SK-N-SH (cell line): ENCODE measurements around the gene PEX5. TPM values are rescaled to one million over a fixed set of nuclear protein-coding genes. Genes with fewer than 3 reads are reported as not detected.
A peak's percentile ranks its signal among the peaks of the same experiment; 100 is the strongest.

Source experiments
- CTCF ChIA-PET: fragments of 300-600, 350-600 bp; formaldehyde crosslinking; extraction: SDS; loops from one replicate; lab custom pipeline; 2021; lab: Yijun Ruan, JAX
- POLR2A ChIA-PET: fragments of 350-600 bp; sonication (Branson Sonifier 250); formaldehyde crosslinking; extraction: SDS; loops from one replicate; lab custom pipeline; 2020; ENCODE audit warnings: antibody characterized with exemption, inconsistent platforms; lab: Yijun Ruan, JAX
- DNase-seq: peaks from one replicate; pipeline ENCODE4 v3.0.0; 2012
- H2AFZ ChIP-seq: fragments of 200-600 bp; sonication (generic); 2 replicates; pipeline ENCODE4 v1.8.1; 2016; ENCODE audit warnings: antibody characterized with exemption, mild to moderate bottlenecking, low read depth
- H3F3A ChIP-seq: fragments of 200-600 bp; sonication (generic); replicated peaks from 2 replicates; pipeline ENCODE3; 2016; ENCODE audit warnings: antibody characterized with exemption, mild to moderate bottlenecking; ENCODE audit not compliant: insufficient read depth
- H3K27ac ChIP-seq, 2 experiments: fragments of 200-500 bp in 1 of 2; fragments of 200-600 bp in 1 of 2; sonication (Bioruptor generic) in 1 of 2; sonication (generic), shearing (Covaris generic) in 1 of 2; 2 replicates each; pipeline versions ENCODE4 v1.5.1 to v1.6.1; 2014 to 2016; ENCODE audit warnings: low read depth in 2 of 2, inconsistent platforms in 1 of 2, low read length in 1 of 2, mild to moderate bottlenecking in 1 of 2, mixed read lengths in 1 of 2
- H3K27me3 ChIP-seq: fragments of 200-600 bp; sonication (generic), shearing (Covaris generic); 2 replicates; pipeline ENCODE4 v1.6.1; 2016; ENCODE audit warnings: mixed run types; ENCODE audit not compliant: insufficient read depth
- H3K36me3 ChIP-seq, 2 experiments: fragments of 200-500 bp in 1 of 2; fragments of 200-600 bp in 1 of 2; sonication (Bioruptor generic) in 1 of 2; sonication (generic) in 1 of 2; replicated peaks in 1 of 2; 2 replicates each; pipeline versions ENCODE3 to v1.5.1; 2014 to 2016; ENCODE audit warnings: low read length in 1 of 2, mild to moderate bottlenecking in 1 of 2; ENCODE audit not compliant: insufficient read depth in 2 of 2, control insufficient read depth in 1 of 2
- H3K4me1 ChIP-seq, 2 experiments: fragments of 200-500 bp in 1 of 2; fragments of 200-600 bp in 1 of 2; sonication (Bioruptor generic) in 1 of 2; sonication (generic), shearing (Covaris generic) in 1 of 2; 2 replicates each; pipeline versions ENCODE4 v1.5.1 to v1.6.1; 2014 to 2016; ENCODE audit warnings: low read depth in 1 of 2, low read length in 1 of 2, mixed run types in 1 of 2; ENCODE audit not compliant: insufficient read depth in 2 of 2, control insufficient read depth in 1 of 2
- H3K4me2 ChIP-seq: fragments of 200-600 bp; sonication (generic), shearing (Covaris generic); 2 replicates; pipeline ENCODE4 v1.6.1; 2017; ENCODE audit warnings: mixed run types
- H3K4me3 ChIP-seq, 2 experiments: fragments of 200-500 bp in 1 of 2; fragments of 200-600 bp in 1 of 2; sonication (Bioruptor generic) in 1 of 2; sonication (generic), shearing (Covaris generic) in 1 of 2; 2 replicates each; pipeline versions ENCODE4 v1.5.1 to v1.8.1; 2014 to 2016; ENCODE audit warnings: low read depth in 2 of 2, inconsistent platforms in 1 of 2, low read length in 1 of 2, mild to moderate bottlenecking in 1 of 2, mixed read lengths in 1 of 2, moderate library complexity in 1 of 2
- H3K79me2 ChIP-seq: fragments of 200-600 bp; sonication (generic); 2 replicates; pipeline ENCODE4 v1.8.1; 2017; ENCODE audit warnings: mild to moderate bottlenecking; ENCODE audit not compliant: insufficient read depth
- H3K9ac ChIP-seq: fragments of 200-600 bp; sonication (generic); 2 replicates; pipeline ENCODE4 v1.6.1; 2017; ENCODE audit warnings: mixed run types
- H3K9me2 ChIP-seq: fragments of 200-600 bp; sonication (generic); 2 replicates; pipeline ENCODE4 v1.6.1; 2017; ENCODE audit warnings: mixed run types
- H3K9me3 ChIP-seq: fragments of 200-600 bp; sonication (generic); 2 replicates; pipeline ENCODE4 v1.6.1; 2017; ENCODE audit warnings: mixed run types, mild to moderate bottlenecking, moderate library complexity
- H4K20me1 ChIP-seq: fragments of 200-600 bp; sonication (generic); 2 replicates; pipeline ENCODE4 v1.6.1; 2017; ENCODE audit warnings: mild to moderate bottlenecking, mixed run types; ENCODE audit not compliant: insufficient read depth
- CHD2 ChIP-seq: fragments of 150-350 bp; IDR thresholded peaks from 2 replicates; pipeline ENCODE4 v1.6.1; 2018; ENCODE audit warnings: low read length; ENCODE audit not compliant: partially characterized antibody
- EP300 ChIP-seq, 2 experiments: IDR thresholded peaks; 2 replicates each; pipeline versions ENCODE4 v1.4.0 to v1.6.1; 2012; ENCODE audit warnings: borderline replicate concordance in 1 of 2, low read depth in 1 of 2, low read length in 1 of 2
- EZH2phosphoT487 ChIP-seq: fragments of 200-600 bp; sonication (generic); IDR thresholded peaks from 2 replicates; pipeline ENCODE4 v1.6.1; 2017; ENCODE audit warnings: low read depth, mixed run types, mild to moderate bottlenecking, antibody characterized with exemption, moderate library complexity, borderline replicate concordance
- FOSL2 ChIP-seq: IDR thresholded peaks from 2 replicates; pipeline ENCODE4 v1.4.0; 2012; ENCODE audit warnings: low read depth, mild to moderate bottlenecking, moderate library complexity, borderline replicate concordance
- GATA2 ChIP-seq: sonication (generic); formaldehyde crosslinking; IDR thresholded peaks from 2 replicates; pipeline ENCODE4 v1.5.0; 2020; ENCODE audit warnings: mild to moderate bottlenecking, missing genetic modification reagents
- MXI1 ChIP-seq: IDR thresholded peaks from 2 replicates; pipeline ENCODE4 v1.6.1; 2012; ENCODE audit warnings: mild to moderate bottlenecking, low read depth, low read length, improper control_type of control experiment
- POLR2AphosphoS5 ChIP-seq: IDR thresholded peaks from 2 replicates; pipeline ENCODE4 v1.6.1; 2012; ENCODE audit warnings: low read depth, low read length
- RAD21 ChIP-seq: IDR thresholded peaks from 2 replicates; pipeline ENCODE4 v1.6.1; 2012; ENCODE audit warnings: mild to moderate bottlenecking, low read length
- RCOR1 ChIP-seq: fragments of 150-350 bp; IDR thresholded peaks from 2 replicates; pipeline ENCODE4 v1.6.1; 2017; ENCODE audit warnings: antibody characterized with exemption, low read length
- RFX5 ChIP-seq: IDR thresholded peaks from 2 replicates; pipeline ENCODE4 v1.6.1; 2012; ENCODE audit warnings: mild to moderate bottlenecking, improper control_type of control experiment, low read length
- SMC3 ChIP-seq: IDR thresholded peaks from 2 replicates; pipeline ENCODE4 v1.6.1; 2012; ENCODE audit warnings: low read depth, low read length, improper control_type of control experiment
- WGBS: methylation state at CpG from one replicate; pipeline ENCODE4 v1.1.6; 2017; ENCODE audit warnings: low lambda C conversion rate; 5-methylcytosine and 5-hydroxymethylcytosine counted together
- polyA plus RNA-seq, 3 experiments: library from polyadenylated mRNA; depleted of rRNA; stranded (reverse); fragments of >200 nt; gene quantifications; 2 replicates each; pipeline ENCODE4 v1.2.3, GENCODE V29; 2012
- TF ChIP-seq, protein P1 (sequence below): fragments of 200-600 bp; sonication (generic); IDR thresholded peaks from 2 replicates; pipeline ENCODE4 v1.6.1; 2017; ENCODE audit warnings: antibody characterized with exemption, mild to moderate bottlenecking, moderate library complexity
- TF ChIP-seq, protein P2 (sequence below): IDR thresholded peaks from 2 replicates; pipeline ENCODE4 v1.4.0; 2012; ENCODE audit warnings: low read depth, borderline replicate concordance
- TF ChIP-seq, protein P3 (sequence below): IDR thresholded peaks from 2 replicates; pipeline ENCODE4 v1.6.1; 2012; ENCODE audit warnings: mild to moderate bottlenecking, low read depth, low read length, moderate library complexity
- TF ChIP-seq, protein P4 (sequence below): IDR thresholded peaks from 2 replicates; pipeline ENCODE4 v1.4.0; 2012; ENCODE audit warnings: low read depth, borderline replicate concordance
- TF ChIP-seq, protein P5 (sequence below): IDR thresholded peaks from 2 replicates; pipeline ENCODE4; 2012

Gene PEX5
- polyA plus RNA-seq, 1 of the 3 experiments (the other 2 are of a cell fraction) = 22.6 TPM

DNA sequence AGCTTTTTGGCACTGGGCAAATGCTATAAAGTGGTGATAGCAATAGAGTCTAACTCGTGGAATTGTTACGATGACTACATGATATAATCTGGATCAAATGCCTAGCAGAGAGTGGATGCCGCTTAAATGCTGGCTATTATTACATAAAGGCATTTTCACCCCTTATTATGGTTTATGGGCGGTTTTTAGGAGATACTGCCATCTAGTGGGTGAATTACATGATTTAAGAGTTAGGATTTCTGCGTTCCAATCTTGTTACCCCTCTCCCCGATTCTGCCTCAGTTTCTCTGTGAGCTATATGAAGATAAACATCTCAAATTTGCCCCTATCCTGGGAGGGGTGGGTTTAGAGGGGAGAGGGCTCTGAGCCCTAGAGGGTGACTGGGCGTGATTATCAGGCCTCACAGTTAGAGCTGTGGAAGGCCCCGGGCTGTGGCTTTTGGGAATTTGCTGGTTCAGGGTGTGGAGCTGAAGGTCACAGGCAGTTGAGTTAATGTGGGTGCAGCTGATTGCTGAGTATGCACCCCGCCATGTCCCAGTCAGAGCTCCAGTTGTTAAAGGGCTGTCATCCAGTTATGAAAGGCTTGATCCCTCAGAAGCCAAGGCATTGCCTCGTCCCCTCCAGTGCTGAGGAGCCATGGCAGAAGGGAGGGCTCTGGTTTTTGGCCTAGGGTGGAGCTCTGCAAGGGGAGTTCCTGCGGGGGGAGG, 44.9 kb upstream of the PEX5 start:
- no peak for TF ChIP-seq CHD2
- TF ChIP-seq, protein P1, sequence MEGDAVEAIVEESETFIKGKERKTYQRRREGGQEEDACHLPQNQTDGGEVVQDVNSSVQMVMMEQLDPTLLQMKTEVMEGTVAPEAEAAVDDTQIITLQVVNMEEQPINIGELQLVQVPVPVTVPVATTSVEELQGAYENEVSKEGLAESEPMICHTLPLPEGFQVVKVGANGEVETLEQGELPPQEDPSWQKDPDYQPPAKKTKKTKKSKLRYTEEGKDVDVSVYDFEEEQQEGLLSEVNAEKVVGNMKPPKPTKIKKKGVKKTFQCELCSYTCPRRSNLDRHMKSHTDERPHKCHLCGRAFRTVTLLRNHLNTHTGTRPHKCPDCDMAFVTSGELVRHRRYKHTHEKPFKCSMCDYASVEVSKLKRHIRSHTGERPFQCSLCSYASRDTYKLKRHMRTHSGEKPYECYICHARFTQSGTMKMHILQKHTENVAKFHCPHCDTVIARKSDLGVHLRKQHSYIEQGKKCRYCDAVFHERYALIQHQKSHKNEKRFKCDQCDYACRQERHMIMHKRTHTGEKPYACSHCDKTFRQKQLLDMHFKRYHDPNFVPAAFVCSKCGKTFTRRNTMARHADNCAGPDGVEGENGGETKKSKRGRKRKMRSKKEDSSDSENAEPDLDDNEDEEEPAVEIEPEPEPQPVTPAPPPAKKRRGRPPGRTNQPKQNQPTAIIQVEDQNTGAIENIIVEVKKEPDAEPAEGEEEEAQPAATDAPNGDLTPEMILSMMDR = peak; percentile 73
- TF ChIP-seq GATA2 (CRISPR knock-in tag) = no peak
- no peak for TF ChIP-seq POLR2AphosphoS5
- peak; percentile 31 for TF ChIP-seq SMC3
- TF ChIP-seq RAD21 = peak; percentile 62
- peak; percentile 70 for DNase-seq
- no peak overlapping the region for H3K27ac ChIP-seq
- H3K4me2 ChIP-seq = no peak overlapping the region
- no peak overlapping the region for H3K4me3 ChIP-seq
- no peaks in the 10 kb centered on the region for H3K79me2 ChIP-seq
- ChIA-PET POLR2A (interaction anchor here (0.5 kb wide), 1 partner anchor 85 kb away, joined by 7 read pairs; no protein-coding TSS in a partner anchor), CTCF (interaction anchor here (0.7 to 3.9 kb wide), 29 partner anchors 9 to 682 kb away, joined by 3 to 49 read pairs (median 4); partner anchors contain the start of genes C12orf57, C1R and RNU7-1)
- no peak overlapping the region for H3K9ac ChIP-seq
- no peak overlapping the region for H2AFZ ChIP-seq
- H3F3A ChIP-seq = no peaks in the 10 kb centered on the region
- H4K20me1 ChIP-seq = no peaks in the 10 kb centered on the region
- no peaks in the 10 kb centered on the region for H3K9me2 ChIP-seq
- no peaks in the 10 kb centered on the region for H3K9me3 ChIP-seq
- H3K4me1 ChIP-seq = no peaks in the 10 kb centered on the region
- peaks cover 0 to 3% of the 10 kb centered on the region in 2 experiments for H3K36me3 ChIP-seq
- H3K27me3 ChIP-seq = no peaks in the 10 kb centered on the region
- WGBS = 37% methylated on average over 11 of the region's 11 CpGs

DNA sequence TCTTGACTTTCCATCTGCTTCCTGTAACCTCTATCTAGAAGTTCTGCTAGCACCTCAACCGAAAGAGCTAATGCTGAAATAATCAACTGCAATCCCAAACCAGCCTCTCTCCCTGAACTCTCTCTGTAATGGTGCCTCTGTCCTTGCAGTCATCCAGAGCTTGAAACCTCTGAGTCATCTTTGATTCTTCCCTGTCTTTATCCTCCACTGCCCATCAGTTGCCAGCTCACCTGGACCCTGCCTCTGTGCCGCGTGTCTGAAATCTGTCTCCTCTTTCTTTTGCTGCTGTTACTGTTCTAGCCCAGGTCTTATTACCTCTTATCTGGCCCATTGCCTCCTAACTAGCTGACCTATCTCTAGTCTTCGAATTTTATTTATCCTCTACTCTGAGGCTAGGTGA, 43.8 kb upstream of the PEX5 start:
- Histone ChIP-seq H3K27ac (no peak overlapping the region), H4K20me1 (no peaks in the 10 kb centered on the region), H2AFZ (no peak overlapping the region), H3K27me3 (no peaks in the 10 kb centered on the region), H3F3A (no peaks in the 10 kb centered on the region), H3K4me2 (no peak overlapping the region), H3K9me3 (no peaks in the 10 kb centered on the region), H3K9me2 (no peaks in the 10 kb centered on the region), H3K9ac (no peak overlapping the region), H3K79me2 (no peaks in the 10 kb centered on the region), H3K4me3 (no peak overlapping the region), H3K4me1 (no peaks in the 10 kb centered on the region), H3K36me3 (peaks cover 0 to 6% of the 10 kb centered on the region in 2 experiments)
- DNase-seq = no peak
- 56% methylated on average over 4 of the region's 4 CpGs for WGBS
- CTCF ChIA-PET = interaction anchor here (0.6 to 3.9 kb wide), 14 partner anchors 9 to 326 kb away, joined by 3 to 49 read pairs (median 7); partner anchors contain the start of genes C12orf57 and RNU7-1
- POLR2A ChIA-PET = no interaction called here
- TF ChIP-seq, protein P2, sequence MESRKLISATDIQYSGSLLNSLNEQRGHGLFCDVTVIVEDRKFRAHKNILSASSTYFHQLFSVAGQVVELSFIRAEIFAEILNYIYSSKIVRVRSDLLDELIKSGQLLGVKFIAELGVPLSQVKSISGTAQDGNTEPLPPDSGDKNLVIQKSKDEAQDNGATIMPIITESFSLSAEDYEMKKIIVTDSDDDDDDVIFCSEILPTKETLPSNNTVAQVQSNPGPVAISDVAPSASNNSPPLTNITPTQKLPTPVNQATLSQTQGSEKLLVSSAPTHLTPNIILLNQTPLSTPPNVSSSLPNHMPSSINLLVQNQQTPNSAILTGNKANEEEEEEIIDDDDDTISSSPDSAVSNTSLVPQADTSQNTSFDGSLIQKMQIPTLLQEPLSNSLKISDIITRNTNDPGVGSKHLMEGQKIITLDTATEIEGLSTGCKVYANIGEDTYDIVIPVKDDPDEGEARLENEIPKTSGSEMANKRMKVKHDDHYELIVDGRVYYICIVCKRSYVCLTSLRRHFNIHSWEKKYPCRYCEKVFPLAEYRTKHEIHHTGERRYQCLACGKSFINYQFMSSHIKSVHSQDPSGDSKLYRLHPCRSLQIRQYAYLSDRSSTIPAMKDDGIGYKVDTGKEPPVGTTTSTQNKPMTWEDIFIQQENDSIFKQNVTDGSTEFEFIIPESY = no peak
- TF ChIP-seq EZH2phosphoT487 = no peak
- TF ChIP-seq, protein P3, sequence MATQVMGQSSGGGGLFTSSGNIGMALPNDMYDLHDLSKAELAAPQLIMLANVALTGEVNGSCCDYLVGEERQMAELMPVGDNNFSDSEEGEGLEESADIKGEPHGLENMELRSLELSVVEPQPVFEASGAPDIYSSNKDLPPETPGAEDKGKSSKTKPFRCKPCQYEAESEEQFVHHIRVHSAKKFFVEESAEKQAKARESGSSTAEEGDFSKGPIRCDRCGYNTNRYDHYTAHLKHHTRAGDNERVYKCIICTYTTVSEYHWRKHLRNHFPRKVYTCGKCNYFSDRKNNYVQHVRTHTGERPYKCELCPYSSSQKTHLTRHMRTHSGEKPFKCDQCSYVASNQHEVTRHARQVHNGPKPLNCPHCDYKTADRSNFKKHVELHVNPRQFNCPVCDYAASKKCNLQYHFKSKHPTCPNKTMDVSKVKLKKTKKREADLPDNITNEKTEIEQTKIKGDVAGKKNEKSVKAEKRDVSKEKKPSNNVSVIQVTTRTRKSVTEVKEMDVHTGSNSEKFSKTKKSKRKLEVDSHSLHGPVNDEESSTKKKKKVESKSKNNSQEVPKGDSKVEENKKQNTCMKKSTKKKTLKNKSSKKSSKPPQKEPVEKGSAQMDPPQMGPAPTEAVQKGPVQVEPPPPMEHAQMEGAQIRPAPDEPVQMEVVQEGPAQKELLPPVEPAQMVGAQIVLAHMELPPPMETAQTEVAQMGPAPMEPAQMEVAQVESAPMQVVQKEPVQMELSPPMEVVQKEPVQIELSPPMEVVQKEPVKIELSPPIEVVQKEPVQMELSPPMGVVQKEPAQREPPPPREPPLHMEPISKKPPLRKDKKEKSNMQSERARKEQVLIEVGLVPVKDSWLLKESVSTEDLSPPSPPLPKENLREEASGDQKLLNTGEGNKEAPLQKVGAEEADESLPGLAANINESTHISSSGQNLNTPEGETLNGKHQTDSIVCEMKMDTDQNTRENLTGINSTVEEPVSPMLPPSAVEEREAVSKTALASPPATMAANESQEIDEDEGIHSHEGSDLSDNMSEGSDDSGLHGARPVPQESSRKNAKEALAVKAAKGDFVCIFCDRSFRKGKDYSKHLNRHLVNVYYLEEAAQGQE = no peak
- no peak for TF ChIP-seq GATA2 (CRISPR knock-in tag)
- no peak for TF ChIP-seq EP300 (IDR thresholded peaks at IDR 0.05; ENCODE audit: borderline replicate concordance in 1 of 2, low read depth in 1 of 2, low read length in 1 of 2)
- TF ChIP-seq POLR2AphosphoS5 = no peak
- TF ChIP-seq, protein P4, sequence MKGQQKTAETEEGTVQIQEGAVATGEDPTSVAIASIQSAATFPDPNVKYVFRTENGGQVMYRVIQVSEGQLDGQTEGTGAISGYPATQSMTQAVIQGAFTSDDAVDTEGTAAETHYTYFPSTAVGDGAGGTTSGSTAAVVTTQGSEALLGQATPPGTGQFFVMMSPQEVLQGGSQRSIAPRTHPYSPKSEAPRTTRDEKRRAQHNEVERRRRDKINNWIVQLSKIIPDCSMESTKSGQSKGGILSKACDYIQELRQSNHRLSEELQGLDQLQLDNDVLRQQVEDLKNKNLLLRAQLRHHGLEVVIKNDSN = no peak
- TF ChIP-seq, protein P5, sequence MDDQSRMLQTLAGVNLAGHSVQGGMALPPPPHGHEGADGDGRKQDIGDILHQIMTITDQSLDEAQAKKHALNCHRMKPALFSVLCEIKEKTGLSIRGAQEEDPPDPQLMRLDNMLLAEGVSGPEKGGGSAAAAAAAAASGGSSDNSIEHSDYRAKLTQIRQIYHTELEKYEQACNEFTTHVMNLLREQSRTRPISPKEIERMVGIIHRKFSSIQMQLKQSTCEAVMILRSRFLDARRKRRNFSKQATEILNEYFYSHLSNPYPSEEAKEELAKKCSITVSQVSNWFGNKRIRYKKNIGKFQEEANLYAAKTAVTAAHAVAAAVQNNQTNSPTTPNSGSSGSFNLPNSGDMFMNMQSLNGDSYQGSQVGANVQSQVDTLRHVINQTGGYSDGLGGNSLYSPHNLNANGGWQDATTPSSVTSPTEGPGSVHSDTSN = no peak
- TF ChIP-seq FOSL2 = no peak
- no peak for TF ChIP-seq MXI1
- TF ChIP-seq RCOR1 = no peak
- TF ChIP-seq RFX5 = no peak
